GM19043 (cell line): ENCODE results near the gene ATP8B2.
A peak's percentile ranks its signal among the peaks of the same experiment; 100 is the strongest.

Experiments used
- ATAC-seq: cut with Tn5 transposase; IDR thresholded peaks from one replicate; pipeline ENCODE4 v1.9.1; 2021; ENCODE audit warnings: low read depth; ENCODE audit not compliant: unreplicated experiment

The ATP8B2 gene

DNA sequence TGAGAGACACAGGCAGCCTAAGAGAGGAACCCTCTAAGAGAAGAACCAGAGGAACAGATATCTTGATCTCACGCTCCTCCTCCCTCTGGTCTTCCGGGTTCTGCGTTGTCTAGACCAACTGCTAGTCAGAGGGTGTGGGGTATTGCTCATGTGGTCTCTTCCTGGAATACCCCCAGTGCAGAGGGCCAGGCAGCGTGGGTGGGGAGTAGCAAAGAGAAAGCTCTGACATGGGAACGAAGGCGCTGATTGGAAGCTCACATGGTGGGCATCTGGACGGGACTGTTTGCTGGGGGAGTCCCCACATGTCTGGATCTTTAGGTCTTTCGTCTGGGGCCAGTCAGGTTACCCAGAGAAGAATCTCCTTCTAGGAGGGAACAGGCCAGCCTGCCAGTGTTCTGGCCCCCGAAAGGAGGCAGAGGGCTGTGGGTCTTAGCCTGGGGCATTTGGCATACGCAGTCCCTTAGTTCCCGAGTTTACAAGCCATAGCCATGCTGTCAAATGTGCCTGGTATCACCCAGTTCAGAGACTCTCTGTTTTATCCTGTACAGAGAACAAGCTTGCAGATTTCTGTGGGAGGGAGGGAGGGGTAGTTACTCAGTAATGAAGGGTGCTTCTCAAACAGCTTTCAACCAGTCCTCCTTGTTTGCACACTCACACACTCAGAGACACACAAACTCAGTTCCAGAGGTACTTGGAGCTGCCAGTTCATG is 61.5 kb downstream of the ATP8B2 start:
- peak; percentile 65 for ATAC-seq

DNA sequence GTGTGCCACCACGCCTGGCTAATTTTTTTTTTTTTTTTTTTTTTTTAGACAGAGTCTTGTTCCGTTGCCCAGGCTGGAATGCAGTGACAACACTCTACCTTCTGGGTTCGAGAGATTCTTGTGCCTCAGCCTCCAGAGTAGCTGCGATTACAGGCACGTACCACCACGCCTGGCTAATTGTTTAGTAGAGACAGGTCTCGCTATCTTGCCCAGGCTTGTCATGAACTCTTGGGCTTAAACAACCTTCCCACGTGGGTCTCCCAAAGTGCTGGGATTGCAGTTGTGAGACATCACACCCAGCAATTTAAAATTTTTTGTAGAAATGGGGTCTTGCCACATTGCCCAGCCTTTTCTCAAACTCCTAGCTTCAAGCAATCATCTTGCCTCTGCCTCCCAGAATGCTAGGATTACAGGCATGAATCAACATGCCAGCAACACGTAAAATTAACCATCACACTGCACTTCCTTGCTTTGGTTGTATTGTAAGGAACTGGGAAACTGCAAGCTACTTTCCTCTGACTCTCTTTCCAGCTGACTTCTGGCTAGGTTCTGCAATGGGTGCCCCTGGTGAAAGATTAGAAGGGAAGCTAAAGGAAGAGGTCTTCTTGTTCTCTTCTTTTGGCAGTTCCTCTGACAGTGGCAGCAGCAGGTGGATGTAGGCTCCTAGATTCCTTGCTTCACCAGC is 65.9 kb downstream of the ATP8B2 start:
- ATAC-seq: no peak

DNA sequence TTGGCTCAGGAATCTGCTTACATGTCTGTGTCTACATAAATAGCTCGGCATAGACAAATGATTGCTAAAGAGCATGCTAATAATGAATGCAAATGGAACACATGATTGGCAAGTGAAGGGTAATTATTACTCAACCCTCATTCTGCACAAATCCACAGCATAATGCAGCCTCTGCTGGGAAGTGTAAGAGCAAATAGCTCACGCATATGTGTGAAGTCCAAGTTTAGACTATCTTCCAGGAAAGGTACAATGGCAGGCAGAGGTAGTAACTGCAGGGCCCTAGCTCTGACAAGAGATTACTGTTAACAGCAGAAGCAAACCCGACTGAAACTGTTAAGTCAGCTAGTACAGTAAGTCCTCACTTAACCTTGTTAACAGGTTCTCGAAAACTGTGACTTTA is 72.8 kb downstream of the ATP8B2 start:
- ATAC-seq: no peak

DNA sequence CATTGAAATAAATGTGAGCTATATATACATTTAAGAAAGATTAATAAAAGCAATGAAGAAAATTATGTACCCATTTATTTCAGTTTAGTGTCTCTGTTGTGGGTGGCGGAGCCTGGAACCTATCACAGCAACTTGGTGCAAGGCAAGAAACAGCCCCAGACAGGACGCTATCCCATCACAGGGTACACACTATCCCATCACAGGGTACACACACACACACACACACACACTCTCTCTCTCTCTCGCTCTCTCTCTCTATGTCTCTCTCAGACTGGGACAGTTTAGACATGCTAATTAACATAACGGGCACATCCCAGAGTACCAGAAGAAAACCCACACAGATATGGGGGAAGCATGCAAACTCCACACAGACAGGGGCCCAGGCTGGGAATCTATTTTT is 73.4 kb downstream of the ATP8B2 start:
- ATAC-seq: no peak

DNA sequence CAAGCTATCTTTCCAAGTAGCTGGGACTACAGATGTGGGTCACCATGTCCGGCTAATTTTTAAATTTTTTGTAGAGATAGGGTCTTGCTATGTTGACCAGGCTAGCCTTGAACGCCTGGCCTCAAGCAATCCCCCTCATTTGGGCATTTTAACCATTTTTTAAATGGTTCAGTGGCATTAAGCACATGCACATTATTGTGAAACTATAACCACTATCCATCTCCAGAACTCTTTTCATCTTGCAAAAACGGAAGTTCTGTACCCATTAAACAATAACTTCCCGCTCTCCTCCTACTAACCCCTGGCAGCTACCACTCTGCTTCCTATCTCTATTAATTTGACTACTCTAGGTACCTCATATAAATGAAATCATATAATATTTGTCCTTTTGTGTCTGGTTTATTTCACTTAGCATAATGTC is 75.1 kb downstream of the ATP8B2 start:
- no peak for ATAC-seq
